HUDEP-2 (cell line): ENCODE measurements around the gene BPIFB6.

Experiments used
- DNase-seq, 76 experiments: peaks; one replicate each; lab custom pipeline; 2025; ENCODE audit not compliant: unreplicated experiment in 76 of 76; lab: John Stamatoyannopoulos, UW

BPIFB6 gene

GRCh38 chr20:33059741-33060390 is 28.4 kb downstream of the BPIFB6 start:
- no peak for DNase-seq

- no peak for DNase-seq
These were observed 30.2 kb downstream of the BPIFB6 start for GRCh38 chr20:33061658-33062028.

GRCh38 chr20:33062105-33062824 is 30.8 kb downstream of the BPIFB6 start:
- no peak for DNase-seq

DNA sequence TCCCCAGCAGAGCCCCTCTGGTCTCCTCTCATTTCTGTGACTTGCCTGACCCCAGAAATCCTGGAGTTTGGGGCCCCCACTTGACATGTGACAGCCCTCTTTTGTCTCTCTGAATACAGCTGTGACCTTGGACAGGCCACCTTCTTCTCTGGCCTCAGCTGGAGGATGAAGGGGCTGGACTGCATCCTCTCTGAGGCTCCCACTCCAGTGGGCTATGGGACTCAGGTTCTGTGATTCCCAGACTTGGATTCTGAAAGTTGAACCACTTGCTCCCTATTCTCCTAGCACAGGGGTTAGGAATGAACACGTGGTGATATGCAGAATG is 31.3 kb downstream of the BPIFB6 start:
- DNase-seq: no peak

DNA sequence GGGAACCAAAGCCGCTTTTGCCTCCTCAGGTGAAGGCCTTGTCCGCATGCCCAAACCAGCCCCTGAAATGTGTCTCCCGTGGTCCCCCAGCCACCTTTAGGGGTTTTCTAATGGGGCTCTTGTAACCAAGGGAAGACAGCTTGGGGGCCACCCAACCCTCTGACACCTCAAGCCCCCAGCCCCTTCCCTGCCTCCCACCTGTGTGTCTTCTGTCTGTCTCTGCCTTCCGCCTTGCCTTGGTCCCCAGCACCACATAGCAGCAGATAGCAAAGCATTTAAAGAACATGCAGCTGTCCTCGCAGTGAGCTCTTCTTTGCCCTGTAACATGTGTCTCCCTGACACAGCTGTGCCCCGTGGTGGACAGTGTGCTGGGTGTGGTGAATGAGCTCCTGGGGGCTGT is 31.8 kb downstream of the BPIFB6 start:
- DNase-seq: no peak

- no peak for DNase-seq
These were observed 33.3 kb downstream of the BPIFB6 start for GRCh38 chr20:33064572-33065287.

- DNase-seq: no peak
These were observed 34.3 kb downstream of the BPIFB6 start for GRCh38 chr20:33065785-33066184.

GRCh38 chr20:33067806-33068205 is 36.4 kb downstream of the BPIFB6 start:
- DNase-seq: no peak

DNA sequence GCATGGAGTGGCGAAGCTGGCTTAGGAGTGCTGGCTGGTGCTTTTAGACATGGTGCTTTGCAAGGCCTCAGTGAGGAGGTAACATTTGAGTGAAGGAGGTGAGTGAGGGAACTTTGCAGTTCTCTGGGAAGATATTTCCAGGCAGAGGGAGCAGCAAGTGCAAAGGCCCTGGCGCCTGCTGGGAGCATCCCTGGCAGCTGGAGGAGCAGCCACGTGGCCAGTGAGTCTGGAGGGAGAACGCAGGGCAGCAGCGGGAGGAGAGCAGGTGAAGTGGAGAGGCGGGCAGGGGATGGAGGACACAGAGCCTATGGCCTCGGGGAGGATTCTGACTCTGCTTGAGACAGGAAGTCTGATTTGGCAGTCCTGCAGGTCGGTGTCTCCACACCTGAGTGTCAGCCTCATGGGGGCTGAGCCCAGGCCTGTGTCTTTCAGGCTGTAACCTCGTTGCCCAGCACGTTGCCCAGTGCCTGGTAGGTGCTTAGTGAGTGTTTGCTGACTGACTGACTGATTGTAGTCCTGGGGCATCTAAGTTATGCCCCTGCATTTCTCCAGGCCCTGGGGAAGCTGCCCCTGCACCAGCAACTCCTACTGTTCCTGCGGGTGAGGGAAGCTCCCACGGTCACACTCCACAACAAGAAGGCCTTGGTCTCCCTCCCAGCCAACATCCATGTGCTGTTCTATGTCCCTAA is 36.9 kb downstream of the BPIFB6 start:
- DNase-seq: no peak

GRCh38 chr20:33069673-33070072 is 38.2 kb downstream of the BPIFB6 start:
- DNase-seq: no peak

DNA sequence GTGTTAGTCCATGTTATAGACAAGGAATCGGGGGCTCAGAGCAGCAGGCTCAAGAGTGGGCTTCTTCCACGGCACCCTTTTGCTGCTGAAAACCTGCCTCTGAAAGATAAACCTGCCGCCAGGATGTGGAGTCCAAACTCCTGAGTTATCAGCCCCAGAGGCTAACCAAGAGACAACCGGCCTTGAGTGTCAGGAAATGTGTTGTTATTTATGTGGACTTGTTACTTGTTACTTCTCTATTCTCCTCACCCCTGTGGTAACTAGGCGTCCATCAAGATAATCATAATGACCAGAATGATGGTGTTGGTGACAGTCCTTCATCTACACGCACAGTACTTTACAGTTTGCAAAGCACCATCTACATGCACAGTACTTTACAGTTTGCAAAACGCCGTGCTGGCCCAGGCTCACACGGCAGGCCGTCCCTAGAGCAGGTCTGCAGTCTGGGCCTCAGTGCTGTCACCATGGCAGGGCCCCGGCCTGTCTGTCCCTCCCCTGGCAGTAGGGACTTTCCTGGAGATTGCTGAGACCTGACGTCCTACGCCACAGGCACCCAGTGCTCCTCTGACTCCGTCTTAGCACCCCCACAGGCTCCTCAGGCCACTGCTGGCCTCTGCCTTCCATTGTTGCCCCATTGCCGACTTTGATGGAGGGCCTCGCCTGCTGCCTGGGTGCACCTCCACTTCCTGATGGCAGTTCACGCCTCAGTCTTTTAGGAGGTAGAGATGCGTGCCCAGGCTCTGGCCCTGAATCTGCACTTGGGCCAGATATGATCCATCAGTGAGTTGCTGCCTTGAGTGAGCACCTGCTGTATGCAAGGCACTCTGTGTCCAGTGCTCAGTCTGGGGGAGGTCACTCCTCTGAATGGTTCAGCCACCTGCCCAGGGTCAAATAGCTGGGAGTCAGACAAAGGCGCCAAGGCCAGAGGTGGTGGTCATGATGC is 38.9 kb downstream of the BPIFB6 start:
- DNase-seq: no peak

GRCh38 chr20:33071198-33071597 is 39.8 kb downstream of the BPIFB6 start:
- DNase-seq: no peak

DNA sequence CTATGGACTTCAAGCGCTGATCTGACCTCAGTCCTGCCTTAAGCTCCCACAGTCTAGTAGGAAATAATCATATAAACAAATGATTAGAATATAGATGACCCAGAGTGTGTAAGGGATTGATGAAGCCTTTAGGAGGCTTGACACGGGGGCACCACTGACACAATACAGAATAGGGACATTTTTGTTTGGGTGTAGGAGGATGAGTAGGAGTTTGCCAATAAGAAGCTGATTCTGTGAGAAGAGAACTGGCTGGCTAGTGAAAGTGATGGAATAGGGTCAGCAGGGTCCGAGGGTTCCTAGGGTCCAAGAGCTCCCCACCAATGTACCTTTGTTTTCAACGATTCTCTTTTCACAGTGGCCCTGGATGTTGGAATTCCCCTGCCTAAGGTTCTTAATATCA is 40.9 kb downstream of the BPIFB6 start:
- no peak for DNase-seq

DNA sequence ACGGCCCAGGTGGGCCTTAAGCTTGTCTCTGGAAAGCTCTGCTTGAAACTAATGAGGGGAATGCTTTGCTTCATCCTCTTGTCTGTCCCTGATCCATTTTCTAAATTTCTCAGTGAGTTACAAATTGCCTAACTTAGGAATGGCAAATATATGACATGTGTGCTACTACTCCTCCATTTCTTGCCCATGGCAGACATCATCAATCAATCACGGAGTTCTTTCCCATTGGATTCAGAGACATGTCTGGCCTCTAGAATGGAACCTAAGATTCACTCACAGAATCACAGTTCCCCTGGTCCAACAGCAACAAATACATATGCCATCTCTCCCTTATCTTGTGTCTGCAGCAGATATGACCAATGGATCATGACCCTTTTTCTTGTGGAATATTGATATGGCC is 41.4 kb downstream of the BPIFB6 start:
- DNase-seq: no peak

- no peak for DNase-seq
These were observed 43.2 kb downstream of the BPIFB6 start for GRCh38 chr20:33074675-33075074.

- no peak for DNase-seq
These were observed 43.8 kb downstream of the BPIFB6 start for GRCh38 chr20:33075281-33075680.

- DNase-seq: peak in 10 of 76 experiments; percentile 1 to 14 (median 4)
These were observed 45.4 kb downstream of the BPIFB6 start for GRCh38 chr20:33076662-33077372.

GRCh38 chr20:33079259-33079658 is 47.8 kb downstream of the BPIFB6 start, which contains the start of gene BPIFB4:
TSS of gene BPIFB4 (plus strand) at chr20:33079643. CDS start at chr20:33081527, 1,884 bp downstream.
- no peak for DNase-seq

- no peak for DNase-seq
These were observed 50.1 kb downstream of the BPIFB6 start for GRCh38 chr20:33081411-33082154.
